SK-N-SH treated with all-trans-retinoic acid at 6 μM for 48 hours (cell line): ENCODE results near the gene AKAP12.

Source experiments
- ATAC-seq: fragments of 200-7000 bp; cut with Tn5 transposase; 3 replicates; pipeline ENCODE4 v1.9.1; 2020; ENCODE audit warnings: mild to moderate bottlenecking, moderate library complexity
- ARNTL ChIP-seq: fragments of 450-650 bp; formaldehyde crosslinking; IDR thresholded peaks from 2 replicates; pipeline ENCODE4 v1.5.0; 2020; ENCODE audit warnings: low read depth, mild to moderate bottlenecking, moderate library complexity, borderline replicate concordance
- BACH2 ChIP-seq: fragments of 250-450 bp; sonication (Bioruptor Pico); IDR thresholded peaks from 2 replicates; pipeline ENCODE4 v1.9.0; 2021; ENCODE audit warnings: mild to moderate bottlenecking, borderline replicate concordance
- CSDC2 ChIP-seq: fragments of 250-450 bp; sonication (Bioruptor Pico); IDR thresholded peaks from 2 replicates; pipeline ENCODE4 v1.5.0; 2020; ENCODE audit warnings: mild to moderate bottlenecking, moderate library complexity
- CSRNP3 ChIP-seq: fragments of 250-450 bp; sonication (Bioruptor Pico); IDR thresholded peaks from 2 replicates; pipeline ENCODE4 v1.5.1; 2021; ENCODE audit warnings: mild to moderate bottlenecking, moderate library complexity
- ESRRG ChIP-seq: fragments of 250-450 bp; sonication (Bioruptor Pico); IDR thresholded peaks from 2 replicates; pipeline ENCODE4 v1.6.1; 2021; ENCODE audit warnings: mild to moderate bottlenecking
- GLIS3 ChIP-seq: fragments of 250-450 bp; sonication (Bioruptor Pico); IDR thresholded peaks from 2 replicates; pipeline ENCODE4 v1.5.0; 2020; ENCODE audit warnings: mild to moderate bottlenecking, moderate library complexity
- ISL1 ChIP-seq: fragments of 250-450 bp; sonication (Bioruptor Pico); IDR thresholded peaks from 2 replicates; pipeline ENCODE4 v2.1.2; 2022; ENCODE audit warnings: mild to moderate bottlenecking, moderate library complexity
- OSR1 ChIP-seq: fragments of 250-450 bp; sonication (Bioruptor Pico); IDR thresholded peaks from 2 replicates; pipeline ENCODE4 v1.8.0; 2022; ENCODE audit warnings: moderate library complexity, mild to moderate bottlenecking, inconsistent platforms
- PATZ1 ChIP-seq: fragments of 250-450 bp; sonication (Bioruptor Pico); IDR thresholded peaks from 2 replicates; pipeline ENCODE4 v1.8.0; 2020; ENCODE audit warnings: mild to moderate bottlenecking, moderate library complexity, borderline replicate concordance
- POU6F1 ChIP-seq: fragments of 250-450 bp; sonication (Bioruptor Pico); IDR thresholded peaks from 2 replicates; pipeline ENCODE4 v1.8.0; 2021; ENCODE audit warnings: low read depth, mild to moderate bottlenecking, moderate library complexity, borderline replicate concordance
- PPARA ChIP-seq: fragments of 250-450 bp; sonication (Bioruptor Pico); IDR thresholded peaks from 2 replicates; pipeline ENCODE4 v1.5.0; 2020; ENCODE audit warnings: mild to moderate bottlenecking, borderline replicate concordance
- RARB ChIP-seq: fragments of 250-450 bp; sonication (Bioruptor Pico); IDR thresholded peaks from 2 replicates; pipeline ENCODE4 v1.8.0; 2021; ENCODE audit warnings: mild to moderate bottlenecking, moderate library complexity
- SNAI2 ChIP-seq: fragments of 250-450 bp; sonication (Bioruptor Pico); IDR thresholded peaks from 2 replicates; pipeline ENCODE4 v1.5.0; 2020; ENCODE audit warnings: mild to moderate bottlenecking, moderate library complexity
- TCF4 ChIP-seq: fragments of 250-450 bp; sonication (Bioruptor Pico); IDR thresholded peaks from 2 replicates; pipeline ENCODE4 v1.8.0; 2021; ENCODE audit warnings: mild to moderate bottlenecking, moderate library complexity, borderline replicate concordance
- TOX ChIP-seq: fragments of 250-450 bp; sonication (Bioruptor Pico); IDR thresholded peaks from 2 replicates; pipeline ENCODE4 v1.8.0; 2021; ENCODE audit warnings: mild to moderate bottlenecking, moderate library complexity, borderline replicate concordance
- TSHZ2 ChIP-seq: fragments of 250-450 bp; sonication (Bioruptor Pico); IDR thresholded peaks from 2 replicates; pipeline ENCODE4 v1.5.0; 2020; ENCODE audit warnings: mild to moderate bottlenecking, moderate library complexity
- ZC3H10 ChIP-seq: fragments of 250-450 bp; sonication (Bioruptor Pico); IDR thresholded peaks from 2 replicates; pipeline ENCODE4 v1.5.1; 2021; ENCODE audit warnings: mild to moderate bottlenecking, moderate library complexity
- ZFP3 ChIP-seq: fragments of 250-450 bp; sonication (Bioruptor Pico); IDR thresholded peaks from 2 replicates; pipeline ENCODE4 v1.5.0; 2020; ENCODE audit warnings: mild to moderate bottlenecking, moderate library complexity
- ZFP30 ChIP-seq: fragments of 450-650 bp; formaldehyde crosslinking; IDR thresholded peaks from 2 replicates; pipeline ENCODE4 v1.5.0; 2022; ENCODE audit warnings: mild to moderate bottlenecking, moderate library complexity
- ZNF565 ChIP-seq: fragments of 450-650 bp; formaldehyde crosslinking; conservative IDR thresholded peaks from 2 replicates; pipeline ENCODE4 v1.5.0; 2020; ENCODE audit warnings: low read depth, mild to moderate bottlenecking, moderate library complexity
- ZNF70 ChIP-seq: fragments of 450-650 bp; formaldehyde crosslinking; IDR thresholded peaks from 2 replicates; pipeline ENCODE4 v1.5.0; 2020; ENCODE audit warnings: mild to moderate bottlenecking, moderate library complexity
- ZNF8 ChIP-seq: fragments of 450-650 bp; formaldehyde crosslinking; IDR thresholded peaks from 2 replicates; pipeline ENCODE4 v1.5.0; 2020; ENCODE audit warnings: mild to moderate bottlenecking, moderate library complexity

AKAP12 gene

GRCh38 chr6:151233731-151234130 lies 6.0 kb upstream of the AKAP12 start:
- no peak for ATAC-seq
- TF ChIP-seq CSRNP3 (CRISPR knock-in tag) = no peak
- TF ChIP-seq PATZ1 = no peak
- no peak for TF ChIP-seq ESRRG (CRISPR knock-in tag)
- TF ChIP-seq ARNTL (CRISPR knock-in tag) = no peak
- TF ChIP-seq ZFP30 (CRISPR knock-in tag) = no peak
- no peak for TF ChIP-seq RARB
- TF ChIP-seq ISL1 (CRISPR knock-in tag) = no peak
- no peak for TF ChIP-seq ZC3H10 (CRISPR knock-in tag)
- TF ChIP-seq ZNF8 = no peak
- no peak for TF ChIP-seq ZFP3 (CRISPR knock-in tag)
- TF ChIP-seq ZNF565 (CRISPR knock-in tag) = no peak
- TF ChIP-seq CSDC2 (CRISPR knock-in tag) = no peak
- no peak for TF ChIP-seq OSR1 (CRISPR knock-in tag)
- no peak for TF ChIP-seq PPARA (CRISPR knock-in tag)
- TF ChIP-seq ZNF70 (CRISPR knock-in tag) = no peak
- TF ChIP-seq SNAI2 (CRISPR knock-in tag) = no peak

GRCh38 chr6:151236668-151237401 lies 2.9 kb upstream of the AKAP12 start:
- TF ChIP-seq ISL1 (CRISPR knock-in tag) (no peak), RARB (no peak), GLIS3 (CRISPR knock-in tag) (no peak)
- ATAC-seq = no peak

- TF ChIP-seq TCF4 (CRISPR knock-in tag) (no peak), TOX (CRISPR knock-in tag) (no peak), TSHZ2 (no peak), ZNF565 (CRISPR knock-in tag) (no peak), CSRNP3 (CRISPR knock-in tag) (no peak), ZFP3 (CRISPR knock-in tag) (no peak), ZNF8 (no peak), GLIS3 (CRISPR knock-in tag) (no peak), SNAI2 (CRISPR knock-in tag) (no peak), POU6F1 (CRISPR knock-in tag) (no peak), BACH2 (CRISPR knock-in tag) (no peak), ARNTL (CRISPR knock-in tag) (no peak), ZC3H10 (CRISPR knock-in tag) (no peak), ZFP30 (CRISPR knock-in tag) (no peak), PPARA (CRISPR knock-in tag) (no peak), CSDC2 (CRISPR knock-in tag) (no peak), RARB (no peak)
- TF ChIP-seq, all 23 proteins: peak for 0
- peak; percentile 82 for ATAC-seq
These were observed 394 bp downstream of the AKAP12 start for GRCh38 chr6:151240036-151240685.
